Hepatic stellate cell (primary cell): ENCODE measurements around the gene EPN2.

Experiments used
- DNase-seq: peaks from one replicate; pipeline ENCODE4 v3.0.0; 2011; ENCODE audit warnings: low spot score

The EPN2 gene

GRCh38 chr17:19331134-19331533 lies 94.0 kb downstream of the EPN2 start:
- DNase-seq = peak; percentile 92

GRCh38 chr17:19331543-19332245 lies 94.5 kb downstream of the EPN2 start:
- no peak for DNase-seq

GRCh38 chr17:19332371-19333131 lies 95.4 kb downstream of the EPN2 start:
- DNase-seq = no peak

GRCh38 chr17:19333132-19333440 lies 95.9 kb downstream of the EPN2 start:
- DNase-seq = no peak

GRCh38 chr17:19333736-19334290 lies 96.6 kb downstream of the EPN2 start:
- DNase-seq = no peak

- DNase-seq = no peak
Observed at GRCh38 chr17:19334331-19334730, 97.2 kb downstream of the EPN2 start.

GRCh38 chr17:19335951-19336631 lies 98.9 kb downstream of the EPN2 start:
- DNase-seq = no peak

- peak; percentile 72 for DNase-seq
Observed at GRCh38 chr17:19336938-19337711, 100.0 kb downstream of the EPN2 start.

- no peak for DNase-seq
Observed at GRCh38 chr17:19337712-19338023, 100.5 kb downstream of the EPN2 start.

GRCh38 chr17:19338031-19338990 lies 101.1 kb downstream of the EPN2 start:
- DNase-seq = peak; percentile 73

- DNase-seq = no peak
Observed at GRCh38 chr17:19339341-19339815, 102.2 kb downstream of the EPN2 start.

GRCh38 chr17:19341211-19341631 lies 104.1 kb downstream of the EPN2 start:
- DNase-seq = no peak

GRCh38 chr17:19341641-19342610 lies 104.8 kb downstream of the EPN2 start:
- DNase-seq = peak; percentile 36

- no peak for DNase-seq
Observed at GRCh38 chr17:19342611-19343255, 105.6 kb downstream of the EPN2 start.

GRCh38 chr17:19343256-19343630 lies 106.1 kb downstream of the EPN2 start:
- no peak for DNase-seq

- no peak for DNase-seq
Observed at GRCh38 chr17:19343671-19344151, 106.5 kb downstream of the EPN2 start.

GRCh38 chr17:19344311-19345066 lies 107.3 kb downstream of the EPN2 start:
- DNase-seq = no peak

GRCh38 chr17:19345067-19345460 lies 107.9 kb downstream of the EPN2 start:
- DNase-seq = no peak
